Transverse colon (tissue), 4 donors: ENCODE measurements around the gene CACNA1C. TPM values are rescaled to one million over a fixed set of nuclear protein-coding genes. Genes with fewer than 3 reads are reported as not detected.

Source experiments
- DNase-seq: peaks from one replicate; pipeline ENCODE4 v3.0.0-alpha.2; 2019
- H3K27ac ChIP-seq, 4 donors: fragments of 200-600 bp; sonication (generic); 2 replicates each; pipeline ENCODE4 v1.5.1; 2016 to 2018; ENCODE audit warnings: inconsistent platforms in 4 of 4
- H3K27me3 ChIP-seq: fragments of 200-600 bp; sonication (generic); 2 replicates; pipeline ENCODE4 v1.5.1; 2017; ENCODE audit warnings: inconsistent platforms
- H3K36me3 ChIP-seq, 4 donors: fragments of 200-600 bp; sonication (generic); 2 replicates each; pipeline ENCODE4 v1.5.1; 2017 to 2019; ENCODE audit warnings: inconsistent platforms in 4 of 4
- H3K4me1 ChIP-seq, 4 donors: fragments of 200-600 bp; sonication (generic); 2 replicates each; pipeline ENCODE4 v1.5.1; 2017 to 2020; ENCODE audit warnings: inconsistent platforms in 4 of 4
- H3K4me3 ChIP-seq, 4 donors: fragments of 200-600 bp; sonication (generic); 1 replicate in 1 of 4; 2 replicates in 3 of 4; pipeline versions ENCODE4 v1.5.1 to v1.6.1; 2017 to 2019; ENCODE audit warnings: inconsistent platforms in 4 of 4
- H3K9me3 ChIP-seq, 2 donors: fragments of 200-600 bp; sonication (generic); 2 replicates each; pipeline ENCODE4 v1.5.1; 2017 to 2019; ENCODE audit warnings: inconsistent platforms in 2 of 2
- EP300 ChIP-seq: sonication (generic); formaldehyde crosslinking; IDR thresholded peaks from one replicate; pipeline ENCODE4 v1.6.1; 2017; ENCODE audit warnings: antibody characterized with exemption, low read depth
- POLR2A ChIP-seq: fragments of 450-650 bp; IDR thresholded peaks from one replicate; pipeline ENCODE4 v1.6.1; 2016; ENCODE audit warnings: antibody characterized with exemption, mild to moderate bottlenecking, moderate library complexity
- POLR2AphosphoS5 ChIP-seq, 3 donors: sonication (generic); formaldehyde crosslinking; IDR thresholded peaks; one replicate each; pipeline ENCODE4 v1.6.1; 2016; ENCODE audit warnings: antibody characterized with exemption in 3 of 3
- WGBS, 2 donors: methylation state at CpG; one replicate each; pipeline ENCODE4 v1.1.5; 2018; ENCODE audit warnings: low coverage in 1 of 2; 5-methylcytosine and 5-hydroxymethylcytosine counted together
- in situ Hi-C, 4 donors: fragments of 200-750 bp; cut with MboI; loops; one replicate each; pipeline versions ENCODE4 v1.15.0 to v1.15.1; 2017; ENCODE audit warnings: low sequenced_read_pairs in 3 of 4, low pct_ligation_motif_present in 1 of 4, low pct_unique_long_range_greater_than_20kb in 1 of 4
- intact Hi-C: fragments of 100-400 bp; cut with DNase I; formaldehyde crosslinking; loops from one replicate; pipeline ENCODE4 v1.15.1; 2023; ENCODE audit warnings: low total_unique reads
- total RNA-seq, 4 donors: library from RNA; depleted of rRNA; stranded (reverse); fragments of >200 nt; gene quantifications; one replicate each; pipeline ENCODE4 v1.1.0, GENCODE V29; 2016
- TF ChIP-seq, protein P1 (sequence below), 5 experiments: fragments of 200-600 bp in 3 of 5; fragments of 450-650 bp in 2 of 5; sonication (generic) in 3 of 5; IDR thresholded peaks; 1 replicate in 2 of 5; 2 replicates in 3 of 5; pipeline ENCODE4 v1.5.1; 2016 to 2017; ENCODE audit warnings: antibody characterized with exemption in 5 of 5, inconsistent platforms in 3 of 5, mild to moderate bottlenecking in 2 of 5, moderate library complexity in 1 of 5

CACNA1C gene
- total RNA-seq, 4 donors from 2014 or later: 18.8 to 35.2 (median 24.8) TPM

- Histone ChIP-seq H3K4me1 (no peaks in the 10 kb centered on the region), H3K27me3 (no peaks in the 10 kb centered on the region), H3K4me3 (no peak overlapping the region), H3K27ac (no peak overlapping the region), H3K36me3 (no peaks in the 10 kb centered on the region), H3K9me3 (no peaks in the 10 kb centered on the region)
- 46 to 55% methylated on average over 3 of the region's 3 CpGs for WGBS, 2 donors
- no peak for DNase-seq
- TF ChIP-seq EP300: no peak
- in situ Hi-C loops (loop anchor here in 1 of 4 donors (25.0 kb wide), 1 partner anchor 500 kb away; the partner anchor contains the start of gene CACNA1C), intact Hi-C loops (no loop called here)
Measured at GRCh38 chr12:2562400-2562799, 509.6 kb downstream of the CACNA1C start.

GRCh38 chr12:2563709-2564108 lies 510.9 kb downstream of the CACNA1C start:
- H3K27me3 ChIP-seq: no peaks in the 10 kb centered on the region
- WGBS, 2 donors: 80 to 100% methylated on average over 3 to 6 of the region's 6 CpGs
- TF ChIP-seq POLR2AphosphoS5 (IDR thresholded peaks at IDR 0.05) (no peak), EP300 (no peak), POLR2A (no peak)
- TF ChIP-seq, protein P1, sequence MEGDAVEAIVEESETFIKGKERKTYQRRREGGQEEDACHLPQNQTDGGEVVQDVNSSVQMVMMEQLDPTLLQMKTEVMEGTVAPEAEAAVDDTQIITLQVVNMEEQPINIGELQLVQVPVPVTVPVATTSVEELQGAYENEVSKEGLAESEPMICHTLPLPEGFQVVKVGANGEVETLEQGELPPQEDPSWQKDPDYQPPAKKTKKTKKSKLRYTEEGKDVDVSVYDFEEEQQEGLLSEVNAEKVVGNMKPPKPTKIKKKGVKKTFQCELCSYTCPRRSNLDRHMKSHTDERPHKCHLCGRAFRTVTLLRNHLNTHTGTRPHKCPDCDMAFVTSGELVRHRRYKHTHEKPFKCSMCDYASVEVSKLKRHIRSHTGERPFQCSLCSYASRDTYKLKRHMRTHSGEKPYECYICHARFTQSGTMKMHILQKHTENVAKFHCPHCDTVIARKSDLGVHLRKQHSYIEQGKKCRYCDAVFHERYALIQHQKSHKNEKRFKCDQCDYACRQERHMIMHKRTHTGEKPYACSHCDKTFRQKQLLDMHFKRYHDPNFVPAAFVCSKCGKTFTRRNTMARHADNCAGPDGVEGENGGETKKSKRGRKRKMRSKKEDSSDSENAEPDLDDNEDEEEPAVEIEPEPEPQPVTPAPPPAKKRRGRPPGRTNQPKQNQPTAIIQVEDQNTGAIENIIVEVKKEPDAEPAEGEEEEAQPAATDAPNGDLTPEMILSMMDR (IDR thresholded peaks at IDR 0.05): no peak
- intact Hi-C loops (no loop called here), in situ Hi-C loops (loop anchor here in 1 of 4 donors (25.0 kb wide), 1 partner anchor 501 kb away; the partner anchor contains the start of gene CACNA1C)
- H3K4me1 ChIP-seq: no peaks in the 10 kb centered on the region
- H3K9me3 ChIP-seq: no peaks in the 10 kb centered on the region
- no peak for DNase-seq
- H3K27ac ChIP-seq: no peak overlapping the region
- no peaks in the 10 kb centered on the region for H3K36me3 ChIP-seq
- no peak overlapping the region for H3K4me3 ChIP-seq

DNA sequence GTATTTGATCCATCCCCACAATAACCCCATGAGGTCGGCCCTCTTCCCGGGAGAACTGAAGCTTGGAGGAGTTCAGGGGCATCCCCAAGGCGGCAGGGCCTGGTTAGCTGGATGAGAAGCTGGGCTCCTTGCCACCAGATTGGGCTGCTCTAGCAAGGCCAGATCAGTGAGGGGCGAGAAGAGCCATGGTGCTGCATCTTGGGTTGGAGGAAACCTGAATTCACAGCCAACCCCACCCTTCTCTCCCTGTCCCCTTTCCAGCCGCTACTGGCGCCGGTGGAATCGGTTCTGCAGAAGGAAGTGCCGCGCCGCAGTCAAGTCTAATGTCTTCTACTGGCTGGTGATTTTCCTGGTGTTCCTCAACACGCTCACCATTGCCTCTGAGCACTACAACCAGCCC lies 513.4 kb downstream of the CACNA1C start:
- H3K27me3 ChIP-seq: no peaks in the 10 kb centered on the region
- TF ChIP-seq EP300 (no peak), POLR2A (no peak), POLR2AphosphoS5 (IDR thresholded peaks at IDR 0.05) (no peak)
- TF ChIP-seq, protein P1 (IDR thresholded peaks at IDR 0.05): no peak
- H3K9me3 ChIP-seq: no peaks in the 10 kb centered on the region
- 93 to 100% methylated on average over 3 to 12 of the region's 12 CpGs for WGBS, 2 donors
- no peaks in the 10 kb centered on the region for H3K4me1 ChIP-seq
- H3K4me3 ChIP-seq: no peak overlapping the region
- in situ Hi-C loops (loop anchor here in 1 of 4 donors (25.0 kb wide), 1 partner anchor 504 kb away; the partner anchor contains the start of gene CACNA1C), intact Hi-C loops (no loop called here)
- no peak overlapping the region for H3K27ac ChIP-seq
- no peaks in the 10 kb centered on the region for H3K36me3 ChIP-seq
- no peak for DNase-seq

DNA sequence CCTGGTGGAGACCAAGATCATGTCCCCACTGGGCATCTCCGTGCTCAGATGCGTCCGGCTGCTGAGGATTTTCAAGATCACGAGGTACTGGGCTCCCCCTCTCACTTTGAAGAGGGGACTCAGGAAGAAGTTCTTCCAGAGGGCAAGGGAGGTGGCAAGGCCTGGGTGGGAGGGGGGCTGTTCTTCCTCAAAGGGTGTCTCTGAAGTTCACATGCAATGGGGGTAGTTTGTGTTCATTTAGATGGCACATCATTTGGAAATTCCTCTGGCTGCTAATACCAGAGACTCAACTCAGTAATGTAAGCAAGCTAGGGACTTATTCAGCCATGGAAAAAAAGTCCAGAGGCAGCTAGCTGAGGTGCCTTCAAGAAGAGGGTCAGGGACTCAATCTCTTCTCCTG lies 514.9 kb downstream of the CACNA1C start:
- H3K4me1 ChIP-seq: no peaks in the 10 kb centered on the region

More for the DNA sequence above, 514.9 kb downstream of the CACNA1C start:
- H3K4me3 ChIP-seq: no peak overlapping the region
- no peak overlapping the region for H3K27ac ChIP-seq
- in situ Hi-C loops: loop anchor here in 1 of 4 donors (25.0 kb wide), 1 partner anchor 505 kb away; the partner anchor contains the start of gene CACNA1C
- no peaks in the 10 kb centered on the region for H3K9me3 ChIP-seq
- DNase-seq: no peak
- H3K36me3 ChIP-seq: no peaks in the 10 kb centered on the region
- intact Hi-C loops: no loop called here
- WGBS, 2 donors: 87 to 92% methylated on average over 3 to 4 of the region's 4 CpGs
- H3K27me3 ChIP-seq: no peaks in the 10 kb centered on the region
- TF ChIP-seq EP300: no peak
- no peak for TF ChIP-seq POLR2A
- TF ChIP-seq, protein P1 (IDR thresholded peaks at IDR 0.05): no peak
- no peak for TF ChIP-seq POLR2AphosphoS5 (IDR thresholded peaks at IDR 0.05)
